ENCODE measurements around the gene MALRD1.

The MALRD1 gene

GRCh38 chr10:19579761-19580545 lies 531.4 kb downstream of the MALRD1 start:
- DNase-seq: no peak

GRCh38 chr10:19580691-19581090 lies 532.1 kb downstream of the MALRD1 start:
- no peak for DNase-seq

GRCh38 chr10:19588608-19589007 lies 540.0 kb downstream of the MALRD1 start:
- no peak for DNase-seq

- DNase-seq: no peak
These were observed 543.7 kb downstream of the MALRD1 start for GRCh38 chr10:19592276-19592675.

- DNase-seq: no peak
These were observed 546.7 kb downstream of the MALRD1 start for GRCh38 chr10:19595212-19595845.

GRCh38 chr10:19605806-19606205 lies 557.2 kb downstream of the MALRD1 start:
- no peak for DNase-seq

- DNase-seq: no peak
These were observed 558.4 kb downstream of the MALRD1 start for GRCh38 chr10:19606968-19607367.

GRCh38 chr10:19611775-19612174 lies 563.2 kb downstream of the MALRD1 start:
- DNase-seq: no peak

- DNase-seq: no peak
These were observed 568.4 kb downstream of the MALRD1 start for GRCh38 chr10:19616966-19617365.

- no peak for DNase-seq
These were observed 572.2 kb downstream of the MALRD1 start for GRCh38 chr10:19620811-19621210.

GRCh38 chr10:19623321-19623720 lies 574.7 kb downstream of the MALRD1 start:
- no peak for DNase-seq

- DNase-seq: no peak
These were observed 577.6 kb downstream of the MALRD1 start for GRCh38 chr10:19626156-19626555.

- DNase-seq: no peak
These were observed 580.4 kb downstream of the MALRD1 start for GRCh38 chr10:19628767-19629560.

- no peak for DNase-seq
These were observed 581.0 kb downstream of the MALRD1 start for GRCh38 chr10:19629567-19629966.

GRCh38 chr10:19634163-19634562 lies 585.6 kb downstream of the MALRD1 start:
- no peak for DNase-seq

- no peak for DNase-seq
These were observed 589.7 kb downstream of the MALRD1 start for GRCh38 chr10:19638182-19638895.

GRCh38 chr10:19638896-19639233 lies 590.3 kb downstream of the MALRD1 start:
- DNase-seq: no peak

GRCh38 chr10:19640566-19641263 lies 592.1 kb downstream of the MALRD1 start:
- DNase-seq: no peak

- no peak for DNase-seq
These were observed 602.9 kb downstream of the MALRD1 start for GRCh38 chr10:19651549-19651948.

GRCh38 chr10:19652750-19653149 lies 604.1 kb downstream of the MALRD1 start:
- no peak for DNase-seq

- no peak for DNase-seq
These were observed 605.3 kb downstream of the MALRD1 start for GRCh38 chr10:19653931-19654330.

- no peak for DNase-seq
These were observed 606.0 kb downstream of the MALRD1 start for GRCh38 chr10:19654576-19654975.

Measured in effector CD4-positive, alpha-beta T cell (primary cell).